GM19035 (cell line): ENCODE data around the gene CENPX.

Source experiments
- ATAC-seq: cut with Tn5 transposase; IDR thresholded peaks from one replicate; pipeline ENCODE4 v1.9.1; 2021; ENCODE audit not compliant: unreplicated experiment

Gene CENPX

DNA sequence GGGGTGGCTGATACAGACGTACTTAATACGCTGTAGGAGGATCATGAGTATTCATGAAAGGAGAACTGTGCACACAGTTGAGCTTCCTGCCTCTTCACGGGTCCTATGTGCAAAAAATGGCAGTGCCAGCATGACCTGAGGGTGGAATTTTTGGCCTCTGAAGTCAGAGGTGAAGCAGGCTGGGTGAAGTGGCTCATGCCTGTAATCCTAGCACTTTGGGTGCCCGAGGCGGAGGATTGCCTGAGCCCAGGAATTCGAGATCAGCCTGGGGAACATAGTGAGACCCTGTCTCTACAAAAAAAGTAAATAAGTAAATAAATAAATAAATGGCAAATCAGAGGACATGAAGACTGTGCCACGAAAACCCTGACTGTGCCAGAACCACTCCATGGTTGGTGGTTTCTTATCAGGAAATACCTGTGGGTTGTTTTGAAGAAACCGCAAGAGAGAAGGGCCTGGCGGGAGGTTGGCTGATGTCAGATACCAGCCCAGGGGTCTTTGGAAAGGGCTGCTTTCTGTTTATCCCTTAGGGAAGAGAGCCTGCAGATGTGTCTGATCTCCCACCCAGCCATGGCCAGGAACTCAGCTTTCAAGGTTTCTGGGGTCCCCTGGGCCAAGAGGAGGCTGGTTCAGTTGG lies 41.9 kb downstream of the CENPX start:
- no peak for ATAC-seq

DNA sequence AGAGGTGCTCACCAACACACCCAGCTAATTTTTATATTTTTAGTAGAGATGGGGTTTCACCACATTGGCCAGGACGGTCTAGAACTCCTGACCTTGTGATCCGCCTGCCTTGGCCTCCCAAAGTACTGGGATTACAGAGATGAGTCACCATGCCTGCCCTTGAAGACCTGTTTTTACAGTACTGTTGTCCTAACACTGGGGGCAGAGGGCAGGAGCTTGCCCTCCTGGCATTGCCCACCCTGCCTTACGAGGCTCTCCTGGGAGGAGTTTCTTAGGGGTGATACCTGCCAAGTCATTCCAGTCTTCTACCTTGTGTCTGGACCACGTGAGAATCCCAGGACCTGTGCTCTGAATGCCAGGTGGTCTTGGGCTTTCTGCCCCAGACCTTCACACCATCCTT lies 42.6 kb downstream of the CENPX start:
- no peak for ATAC-seq

DNA sequence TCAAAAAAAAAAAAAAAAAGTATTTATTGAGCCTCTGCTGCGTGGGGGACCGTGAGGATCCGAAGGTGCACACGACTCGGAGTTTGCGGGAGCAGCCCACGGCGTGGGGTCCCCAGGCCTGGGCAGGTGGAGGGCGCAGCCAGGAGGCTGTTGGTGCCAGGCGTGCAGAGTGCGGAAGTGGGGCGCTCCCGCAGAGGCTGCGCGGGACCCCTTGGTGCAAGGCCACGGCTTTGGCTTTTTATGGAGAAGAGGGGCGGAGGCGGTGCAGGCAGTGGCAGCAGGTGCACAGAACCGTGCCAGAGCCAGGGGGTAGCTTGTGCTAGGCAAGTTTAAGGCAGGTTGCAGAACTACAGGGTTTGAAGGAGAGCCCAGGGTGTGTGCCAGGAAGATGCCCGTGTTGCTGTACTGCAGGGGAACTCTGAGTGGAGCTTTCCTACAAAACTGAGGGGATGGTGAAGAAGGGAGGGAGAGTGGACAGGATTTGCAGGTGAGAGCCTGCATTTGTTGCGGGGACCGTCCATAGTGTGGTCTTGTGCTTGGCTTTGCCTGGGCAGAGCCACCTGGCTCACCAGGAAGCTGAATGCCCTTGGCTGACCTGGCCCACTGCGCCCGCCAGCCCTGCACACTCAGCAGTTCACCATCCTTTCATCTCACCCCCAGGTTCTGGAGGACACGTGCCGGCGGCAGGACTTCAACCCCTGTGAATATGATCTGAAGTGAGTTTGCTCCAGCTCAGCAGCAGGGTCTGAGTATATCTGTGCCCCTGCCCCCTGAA lies 44.0 kb downstream of the CENPX start:
- no peak for ATAC-seq

- peak; percentile 84 for ATAC-seq
These were observed 45.4 kb downstream of the CENPX start, which contains the start of gene ASPSCR1 for GRCh38 chr17:81977211-81977808. Gene ASPSCR1 (plus strand): TSS chr17:81977629. CDS start chr17:81977647, 18 bp downstream.

- peak; percentile 15 for ATAC-seq
These were observed 46.1 kb downstream of the CENPX start for GRCh38 chr17:81976332-81977210.

GRCh38 chr17:81973432-81973831 lies 49.2 kb downstream of the CENPX start:
- ATAC-seq = no peak

DNA sequence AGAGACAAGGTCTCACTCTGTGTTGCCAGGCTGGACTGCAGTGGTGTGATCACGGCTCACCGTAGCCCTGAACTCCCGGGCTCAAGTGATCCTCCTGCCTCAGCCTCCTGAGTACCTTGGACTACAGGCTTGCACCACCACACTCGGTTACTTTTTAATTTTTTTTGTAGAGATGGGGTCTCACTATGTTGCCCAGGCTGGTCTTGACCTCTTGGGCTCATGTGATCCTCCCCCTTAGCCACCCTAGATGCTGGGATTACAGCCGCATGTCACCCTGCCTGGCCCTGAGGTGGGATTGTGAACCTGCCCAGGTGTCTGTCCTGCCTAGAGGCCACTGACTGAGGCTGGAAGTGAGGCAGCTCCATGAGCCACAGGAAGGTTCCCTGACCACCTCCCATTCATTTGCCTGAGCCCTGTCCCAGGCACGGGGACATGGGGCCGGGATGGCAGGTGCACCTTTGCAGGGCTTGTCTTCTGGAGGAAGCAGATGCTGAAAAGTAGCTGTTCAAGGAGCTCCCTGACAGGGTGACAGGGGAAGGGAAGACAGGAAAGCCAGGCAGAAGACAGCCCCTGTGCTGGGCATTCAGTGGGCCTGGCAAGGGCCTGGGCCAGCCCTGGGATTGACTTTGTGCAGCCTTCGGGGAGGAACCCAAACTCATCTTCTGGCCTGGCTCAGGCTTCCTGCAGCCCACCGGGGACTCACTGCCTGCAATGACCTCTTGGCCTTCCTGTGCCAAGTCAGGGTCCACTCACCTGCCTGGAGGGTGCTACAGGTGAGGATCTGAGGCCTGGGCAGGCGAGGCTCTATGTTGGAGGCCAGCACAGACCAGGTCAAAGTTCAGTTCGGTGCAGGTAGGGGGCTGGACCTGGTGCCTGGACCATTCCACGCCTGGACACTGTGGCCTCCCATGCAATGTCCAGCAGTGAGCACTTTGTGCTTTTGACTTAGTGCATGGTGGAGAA lies 53.5 kb downstream of the CENPX start:
- no peak for ATAC-seq
